Mesenchymal stem cell (in vitro differentiated cells and primary cell): ENCODE measurements around the gene GRM6.

Source experiments
- DNase-seq: peaks from one replicate; pipeline ENCODE4 v3.0.0-alpha.2; 2013
- H2AFZ ChIP-seq: one replicate; pipeline ENCODE4 v1.6.1; 2013; ENCODE audit warnings: low read depth, mild to moderate bottlenecking, control low read depth, inconsistent platforms, low read length, moderate library complexity
- H2AK5ac ChIP-seq: 2 replicates; pipeline ENCODE4 v1.6.1; 2013; ENCODE audit warnings: low read length, moderate library complexity, mild to moderate bottlenecking, inconsistent platforms; ENCODE audit not compliant: severe bottlenecking
- H2BK120ac ChIP-seq: one replicate; pipeline ENCODE4 v1.6.1; 2013; ENCODE audit warnings: low read depth, mild to moderate bottlenecking, inconsistent platforms, low read length, moderate library complexity
- H2BK12ac ChIP-seq, 2 experiments: one replicate each; pipeline ENCODE4 v1.6.1; 2013; ENCODE audit warnings: inconsistent platforms in 2 of 2, low read length in 2 of 2, mild to moderate bottlenecking in 2 of 2, moderate library complexity in 2 of 2, control low read depth in 1 of 2
- H2BK15ac ChIP-seq: one replicate; pipeline ENCODE4 v1.6.1; 2013; ENCODE audit warnings: mild to moderate bottlenecking, low read depth, inconsistent platforms; ENCODE audit not compliant: poor library complexity, severe bottlenecking
- H2BK5ac ChIP-seq: 2 replicates; pipeline ENCODE4 v1.6.1; 2013; ENCODE audit warnings: low read depth, mild to moderate bottlenecking, low read length, control low read depth, inconsistent platforms; ENCODE audit not compliant: poor library complexity, severe bottlenecking
- H3K14ac ChIP-seq, 2 experiments: one replicate each; pipeline ENCODE4 v1.6.1; 2013; ENCODE audit warnings: inconsistent platforms in 2 of 2, low read length in 2 of 2, control low read depth in 1 of 2, mild to moderate bottlenecking in 1 of 2, moderate library complexity in 1 of 2
- H3K18ac ChIP-seq, 2 experiments: one replicate each; pipeline ENCODE4 v1.6.1; 2013; ENCODE audit warnings: inconsistent platforms in 2 of 2, low read length in 2 of 2, control low read depth in 1 of 2, low read depth in 1 of 2, mild to moderate bottlenecking in 1 of 2
- H3K23ac ChIP-seq, 2 experiments: one replicate each; pipeline ENCODE4 v1.6.1; 2013; ENCODE audit warnings: inconsistent platforms in 2 of 2, low read length in 2 of 2, mild to moderate bottlenecking in 2 of 2, moderate library complexity in 2 of 2, control low read depth in 1 of 2
- H3K27ac ChIP-seq: 2 replicates; pipeline ENCODE4 v1.5.1; 2013; ENCODE audit warnings: mild to moderate bottlenecking, moderate library complexity, low read length, control low read depth, inconsistent platforms; ENCODE audit not compliant: poor library complexity, severe bottlenecking
- H3K27me3 ChIP-seq, 2 experiments: 2 replicates each; pipeline versions ENCODE4 v1.6.1 to v1.7.0; 2013; ENCODE audit warnings: low read length in 2 of 2, mild to moderate bottlenecking in 2 of 2, moderate library complexity in 2 of 2, control low read depth in 1 of 2, inconsistent platforms in 1 of 2; ENCODE audit not compliant: control insufficient read depth in 1 of 2, insufficient read depth in 1 of 2
- H3K36me3 ChIP-seq, 2 experiments: 2 replicates each; pipeline versions ENCODE4 v1.6.1 to v1.7.0; 2013; ENCODE audit warnings: low read length in 2 of 2, control low read depth in 1 of 2, inconsistent platforms in 1 of 2, low read depth in 1 of 2, mild to moderate bottlenecking in 1 of 2; ENCODE audit not compliant: insufficient read depth in 2 of 2, control insufficient read depth in 1 of 2
- H3K4ac ChIP-seq, 2 experiments: one replicate each; pipeline ENCODE4 v1.6.1; 2013; ENCODE audit warnings: inconsistent platforms in 2 of 2, low read length in 2 of 2, mild to moderate bottlenecking in 2 of 2, moderate library complexity in 2 of 2, control low read depth in 1 of 2, low read depth in 1 of 2
- H3K4me1 ChIP-seq: 2 replicates; pipeline ENCODE4 v1.6.1; 2013; ENCODE audit warnings: low read depth, low read length, control low read depth; ENCODE audit not compliant: control insufficient read depth, insufficient read depth
- H3K4me2 ChIP-seq: 2 replicates; pipeline ENCODE4 v1.6.1; 2013; ENCODE audit warnings: low read length, mild to moderate bottlenecking, inconsistent platforms; ENCODE audit not compliant: poor library complexity, severe bottlenecking
- H3K4me3 ChIP-seq, 2 experiments: 2 replicates each; pipeline versions ENCODE4 v1.5.1 to v1.7.0; 2013; ENCODE audit warnings: low read length in 2 of 2, mild to moderate bottlenecking in 2 of 2, control low read depth in 1 of 2, low read depth in 1 of 2; ENCODE audit not compliant: insufficient read depth in 1 of 2
- H3K79me1 ChIP-seq: replicated peaks from 2 replicates; pipeline ENCODE4 v1.6.1; 2013; ENCODE audit warnings: mild to moderate bottlenecking, control low read depth, low read length, inconsistent platforms; ENCODE audit not compliant: poor library complexity, severe bottlenecking
- H3K9ac ChIP-seq: 2 replicates; pipeline ENCODE4 v1.7.0; 2013; ENCODE audit warnings: mild to moderate bottlenecking, low read length, moderate library complexity
- H3K9me3 ChIP-seq: 2 replicates; pipeline ENCODE4 v1.7.0; 2013; ENCODE audit warnings: mild to moderate bottlenecking, low read length; ENCODE audit not compliant: control insufficient read depth
- H4K8ac ChIP-seq: one replicate; pipeline ENCODE4 v1.6.1; 2013; ENCODE audit warnings: inconsistent platforms, mild to moderate bottlenecking, low read length, moderate library complexity
- H4K91ac ChIP-seq: one replicate; pipeline ENCODE4 v1.6.1; 2013; ENCODE audit warnings: mild to moderate bottlenecking, low read length, inconsistent platforms
- WGBS: methylation state at CpG from one replicate; pipeline ENCODE4 v1.1.7; 2013; ENCODE audit warnings: mixed read lengths; 5-methylcytosine and 5-hydroxymethylcytosine counted together

The GRM6 gene

DNA sequence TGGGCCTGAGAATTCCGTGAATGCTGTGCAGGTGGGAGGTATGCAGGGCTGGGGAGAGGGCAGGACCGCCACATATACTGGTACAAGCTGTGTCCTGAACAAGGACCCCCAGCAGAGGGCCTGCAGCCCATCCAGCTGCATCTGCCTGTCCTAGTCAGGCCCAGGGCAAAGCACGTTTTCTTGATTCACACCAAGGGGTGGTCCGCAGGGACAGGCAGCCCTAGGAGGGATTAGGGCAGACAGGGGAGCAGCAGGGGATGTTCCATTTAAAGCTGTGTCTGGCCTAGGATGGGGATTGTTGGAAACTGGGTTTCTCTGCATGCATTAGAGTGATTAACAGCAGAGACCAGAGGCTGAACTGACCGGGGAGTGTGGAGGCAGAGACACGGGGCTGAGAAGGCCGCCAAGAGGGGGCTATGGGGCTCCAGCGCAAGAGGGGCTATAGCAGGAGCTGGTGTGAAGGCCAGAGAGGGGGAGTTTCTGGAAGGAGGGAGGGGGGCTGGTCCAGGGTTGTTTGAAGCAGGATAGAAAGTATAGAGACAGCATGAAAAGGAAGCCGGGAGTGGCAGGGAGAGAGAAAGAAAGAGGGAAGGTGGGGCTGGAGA, 2.7 kb downstream of the GRM6 start:
- Histone ChIP-seq H2AFZ (no peak overlapping the region), H3K27ac (no peak overlapping the region), H3K4ac (no peak overlapping the region), H4K91ac (no peak overlapping the region), H3K23ac (no peak overlapping the region), H2BK12ac (no peak overlapping the region), H3K4me2 (no peak overlapping the region), H2BK5ac (no peak overlapping the region), H3K27me3 (peaks cover 5 to 23% of the 10 kb centered on the region in 2 experiments), H3K4me3 (no peak overlapping the region), H2BK120ac (no peak overlapping the region), H2AK5ac (no peak overlapping the region), H3K14ac (no peak overlapping the region), H3K9me3 (peaks cover 18% of the 10 kb centered on the region), H3K79me1 (no peaks in the 10 kb centered on the region), H2BK15ac (no peak overlapping the region), H3K4me1 (peaks cover 2% of the 10 kb centered on the region), H3K36me3 (no peaks in the 10 kb centered on the region), H3K9ac (no peak overlapping the region), H4K8ac (no peak overlapping the region), H3K18ac (no peak overlapping the region)
- DNase-seq, result no peak
- 60% methylated on average over 9 of the region's 9 CpGs for WGBS

DNA sequence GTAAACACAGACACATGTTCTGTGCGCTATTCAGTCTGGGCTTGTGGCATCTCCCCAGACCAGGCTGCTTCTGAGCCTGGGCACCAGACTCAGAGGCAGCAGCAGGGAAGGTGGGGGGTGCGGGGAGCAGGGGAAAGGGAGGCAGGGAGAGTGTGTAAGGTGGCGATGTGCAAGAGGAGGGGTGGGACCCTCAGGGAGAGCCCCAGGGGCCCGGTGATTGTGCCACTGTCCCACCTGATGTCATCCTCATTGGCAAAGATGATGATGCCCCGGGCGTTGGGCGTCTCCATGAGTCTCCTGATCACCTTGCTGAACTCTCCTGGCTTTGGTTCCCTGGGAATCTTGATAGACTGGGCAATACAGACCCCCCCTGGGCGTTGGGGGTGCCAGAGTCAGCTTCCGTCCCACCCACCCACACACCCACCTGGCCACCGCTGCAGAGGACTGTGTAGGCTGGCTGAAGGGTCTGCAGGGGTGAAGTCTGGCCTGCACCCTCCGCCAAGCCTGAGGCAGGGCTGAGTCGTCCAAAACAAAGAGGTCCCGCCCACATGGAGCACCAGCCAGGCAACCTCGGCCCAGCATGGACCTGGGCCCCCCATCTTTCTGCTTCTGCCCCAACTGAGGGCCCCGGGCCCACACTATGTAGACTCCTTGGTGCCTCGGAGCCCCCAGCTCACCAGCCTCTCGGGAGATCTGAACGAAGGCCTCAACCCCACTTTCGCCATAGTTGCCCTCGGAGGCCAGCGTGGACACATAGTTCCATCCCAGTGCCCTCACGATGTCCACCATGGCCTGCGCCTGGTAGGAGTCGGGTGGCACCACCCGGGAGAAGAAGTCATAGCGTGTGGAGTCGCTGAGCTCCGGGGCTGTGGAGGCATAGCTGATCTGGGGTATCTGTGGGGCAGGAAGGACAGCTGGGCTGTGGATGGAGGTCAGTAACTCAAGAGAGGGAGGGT, 3.7 kb downstream of the GRM6 start:
- peaks cover 22% of the 10 kb centered on the region for H3K9me3 ChIP-seq
- H3K4me2 ChIP-seq, result no peak overlapping the region
- H2BK5ac ChIP-seq, result no peak overlapping the region
- H3K79me1 ChIP-seq, result no peaks in the 10 kb centered on the region
- no peak overlapping the region for H2AFZ ChIP-seq
- no peak overlapping the region for H3K14ac ChIP-seq
- WGBS, result 74% methylated on average over 28 of the region's 28 CpGs
- H4K91ac ChIP-seq, result no peak overlapping the region
- no peak overlapping the region for H3K9ac ChIP-seq
- no peak overlapping the region for H2BK15ac ChIP-seq
- H3K4me3 ChIP-seq, result no peak overlapping the region
- peaks cover 2% of the 10 kb centered on the region for H3K4me1 ChIP-seq
- no peak overlapping the region for H4K8ac ChIP-seq
- no peak overlapping the region for H2BK120ac ChIP-seq
- no peak overlapping the region for H3K23ac ChIP-seq
- H3K27me3 ChIP-seq, result peaks cover 5 to 23% of the 10 kb centered on the region in 2 experiments
- H3K36me3 ChIP-seq, result no peaks in the 10 kb centered on the region
- no peak overlapping the region for H2BK12ac ChIP-seq
- H3K18ac ChIP-seq, result no peak overlapping the region
- DNase-seq, result no peak
- H2AK5ac ChIP-seq, result no peak overlapping the region
- no peak overlapping the region for H3K27ac ChIP-seq
- no peak overlapping the region for H3K4ac ChIP-seq

DNA sequence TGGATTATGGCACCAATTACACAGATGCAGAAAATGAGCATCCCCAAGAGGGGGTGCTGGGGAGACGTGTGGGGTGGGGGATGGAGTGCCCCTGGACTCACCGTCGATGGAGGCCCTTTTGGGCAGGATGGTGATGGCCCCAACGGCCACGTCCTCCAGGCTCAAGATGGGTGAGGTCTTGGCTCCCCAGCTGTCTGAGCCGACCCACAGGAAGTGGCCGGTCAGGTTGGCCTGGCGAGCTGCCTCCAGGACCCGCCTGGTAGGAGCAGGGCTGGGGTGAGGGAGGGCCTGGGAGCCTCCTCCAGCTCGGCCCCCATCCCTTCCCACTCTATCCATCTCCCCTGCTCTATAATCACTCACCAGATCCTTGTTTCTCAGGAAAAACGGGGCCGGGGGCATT, 4.6 kb downstream of the GRM6 start:
- no peak overlapping the region for H2BK12ac ChIP-seq
- H3K14ac ChIP-seq, result no peak overlapping the region
- no peak overlapping the region for H3K4ac ChIP-seq
- peaks cover 22% of the 10 kb centered on the region for H3K9me3 ChIP-seq
- H3K4me2 ChIP-seq, result no peak overlapping the region
- no peak overlapping the region for H2BK120ac ChIP-seq
- no peak overlapping the region for H3K4me3 ChIP-seq
- no peak overlapping the region for H3K23ac ChIP-seq
- H4K91ac ChIP-seq, result no peak overlapping the region
- DNase-seq, result no peak
- no peak overlapping the region for H3K9ac ChIP-seq
- H4K8ac ChIP-seq, result no peak overlapping the region
- H3K18ac ChIP-seq, result no peak overlapping the region
- H2BK5ac ChIP-seq, result no peak overlapping the region
- WGBS, result 61% methylated on average over 6 of the region's 12 CpGs
- no peaks in the 10 kb centered on the region for H3K36me3 ChIP-seq
- peaks cover 3 to 20% of the 10 kb centered on the region in 2 experiments for H3K27me3 ChIP-seq
- peaks cover 2% of the 10 kb centered on the region for H3K4me1 ChIP-seq
- H3K27ac ChIP-seq, result no peak overlapping the region
- H3K79me1 ChIP-seq, result no peaks in the 10 kb centered on the region
- no peak overlapping the region for H2AFZ ChIP-seq
- no peak overlapping the region for H2AK5ac ChIP-seq
- H2BK15ac ChIP-seq, result no peak overlapping the region

DNA sequence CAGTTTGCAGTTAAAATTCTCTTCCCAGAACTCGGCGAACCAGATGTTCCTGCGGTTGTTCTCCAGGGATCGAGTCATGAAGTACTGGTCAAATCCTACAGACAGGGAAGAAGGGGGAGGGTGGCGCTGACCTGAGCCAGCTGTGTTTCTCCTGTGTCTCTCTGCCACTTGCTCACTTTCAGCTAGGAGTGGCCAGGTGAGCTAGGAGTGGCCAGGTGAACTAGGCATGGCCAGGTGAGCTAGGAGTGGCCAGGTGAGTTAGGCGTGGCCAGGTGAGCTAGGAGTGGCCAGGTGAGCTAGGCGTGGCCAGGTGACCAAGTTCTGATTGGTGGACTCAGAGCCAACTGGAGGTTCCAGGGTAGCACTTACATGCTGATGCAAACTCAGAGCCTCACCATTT, 5.8 kb downstream of the GRM6 start:
- H3K9me3 ChIP-seq, result peaks cover 29% of the 10 kb centered on the region
- no peak overlapping the region for H3K4me2 ChIP-seq
- DNase-seq, result no peak
- 72% methylated on average over 7 of the region's 7 CpGs for WGBS
- H3K27me3 ChIP-seq, result peaks cover 0 to 18% of the 10 kb centered on the region in 2 experiments
- H2BK15ac ChIP-seq, result no peak overlapping the region
- H3K9ac ChIP-seq, result no peak overlapping the region
- H2BK120ac ChIP-seq, result no peak overlapping the region
- H3K4ac ChIP-seq, result no peak overlapping the region
- no peak overlapping the region for H3K14ac ChIP-seq
- no peak overlapping the region for H2AFZ ChIP-seq
- no peak overlapping the region for H2AK5ac ChIP-seq
- no peak overlapping the region for H2BK12ac ChIP-seq
- H3K4me1 ChIP-seq, result no peaks in the 10 kb centered on the region
- H3K18ac ChIP-seq, result no peak overlapping the region
- H3K27ac ChIP-seq, result no peak overlapping the region
- no peaks in the 10 kb centered on the region for H3K36me3 ChIP-seq
- H3K4me3 ChIP-seq, result no peak overlapping the region
- H4K91ac ChIP-seq, result no peak overlapping the region
- H3K79me1 ChIP-seq, result no peaks in the 10 kb centered on the region
- no peak overlapping the region for H2BK5ac ChIP-seq
- H3K23ac ChIP-seq, result no peak overlapping the region
- H4K8ac ChIP-seq, result no peak overlapping the region
